K562 (cell line): Measurements from ENCODE around the gene NEU1. TPM values are rescaled to one million over a fixed set of nuclear protein-coding genes. Genes with fewer than 3 reads are reported as not detected.
A peak's percentile ranks its signal among the peaks of the same experiment; 100 is the strongest.

Experiments
- CHCHD3 ChIP-seq: fragments of 250-450 bp; sonication (Bioruptor Pico); IDR thresholded peaks from 2 replicates; pipeline ENCODE4 v2.1.2; 2022; ENCODE audit warnings: mild to moderate bottlenecking
- CHD4 ChIP-seq: fragments of 200-600 bp; sonication (generic); IDR thresholded peaks from 3 replicates; pipeline ENCODE4 v1.6.1; 2012; ENCODE audit warnings: low read depth, mild to moderate bottlenecking, mixed read lengths, low read length, inconsistent platforms; ENCODE audit not compliant: insufficient read depth, insufficient replicate concordance, poor library complexity, severe bottlenecking
- CTBP1 ChIP-seq: fragments of 450-650 bp; IDR thresholded peaks from 2 replicates; pipeline ENCODE4 v1.6.1; 2016; ENCODE audit warnings: borderline replicate concordance
- ETV5 ChIP-seq: sonication (generic); formaldehyde crosslinking; IDR thresholded peaks from 2 replicates; pipeline ENCODE4 v1.4.0; 2020; ENCODE audit warnings: low read depth, mild to moderate bottlenecking, missing genetic modification reagents
- MCM2 ChIP-seq: fragments of 450-650 bp; IDR thresholded peaks from 2 replicates; pipeline ENCODE4 v1.6.1; 2017; ENCODE audit warnings: low read depth, mild to moderate bottlenecking
- RBM22 ChIP-seq: fragments of 200-400 bp; formaldehyde crosslinking; IDR thresholded peaks from 2 replicates; pipeline ENCODE4 v1.6.1; 2018; ENCODE audit warnings: low read length, low read depth; ENCODE audit not compliant: poor library complexity, severe bottlenecking
- SMARCA4 ChIP-seq: fragments of 450-650 bp; IDR thresholded peaks from 2 replicates; pipeline ENCODE4 v1.6.1; 2016
- TCF7L2 ChIP-seq: fragments of 150-350 bp; IDR thresholded peaks from 2 replicates; pipeline ENCODE4 v1.6.1; 2016; ENCODE audit warnings: low read depth, mild to moderate bottlenecking, low read length, moderate library complexity
- VEZF1 ChIP-seq: fragments of 200-800 bp; sonication (Bioruptor generic); IDR thresholded peaks from 2 replicates; pipeline ENCODE4 v1.6.1; 2017; ENCODE audit warnings: missing genetic modification characterization, missing compliant biosample characterization
- ZBTB5 ChIP-seq: fragments of 450-650 bp; IDR thresholded peaks from 2 replicates; pipeline ENCODE4 v1.6.1; 2017; ENCODE audit warnings: antibody characterized with exemption
- ZFPM2 ChIP-seq: fragments of 250-450 bp; sonication (Bioruptor Pico); IDR thresholded peaks from 2 replicates; pipeline ENCODE4 v1.5.1; 2022; ENCODE audit warnings: mild to moderate bottlenecking
- ZNF551 ChIP-seq: fragments of 250-450 bp; sonication (Bioruptor Pico); IDR thresholded peaks from 2 replicates; pipeline ENCODE4 v1.5.0; 2021; ENCODE audit warnings: mild to moderate bottlenecking, moderate library complexity
- ZNF764 ChIP-seq: fragments of 250-450 bp; sonication (Bioruptor Pico); IDR thresholded peaks from 2 replicates; pipeline ENCODE4 v1.4.0; 2020; ENCODE audit warnings: low read depth, mild to moderate bottlenecking, moderate library complexity
- polyA plus RNA-seq, 8 experiments: library from polyadenylated mRNA; depleted of rRNA in 4 of 8; stranded (reverse) in 5 of 8; unstranded in 3 of 8; fragments of >200 nt; fragmentation: Nextera tagmentation in 2 of 8; fragmentation: Illumina TruSeq in 1 of 8; extraction: Ambion mirVana in 2 of 8; extraction: Trizol in 1 of 8; gene quantifications; 2 replicates each; pipeline versions ENCODE4 v1.2.1 to v1.2.3, GENCODE V29; 2011 to 2014; ENCODE audit warnings: inconsistent platforms in 1 of 8, missing spikeins in 1 of 8
- total RNA-seq, 7 experiments: library from RNA; depleted of rRNA in 6 of 7; stranded (reverse); fragments of >200 nt in 6 of 7; fragmentation: Illumina TruSeq in 2 of 7; extraction: Trizol in 2 of 7; gene quantifications; 2 replicates each; pipeline versions ENCODE4 v1.2.1 to v1.2.3, GENCODE V29; 2011 to 2021; ENCODE audit warnings: low replicate concordance in 1 of 7
- TF ChIP-seq, protein P1 (sequence below): fragments of 450-650 bp; IDR thresholded peaks from 2 replicates; pipeline ENCODE4 v1.6.1; 2018; ENCODE audit not compliant: partially characterized antibody
- TF ChIP-seq, protein P2 (sequence below): fragments of 250-450 bp; sonication (Bioruptor Pico); IDR thresholded peaks from 2 replicates; pipeline ENCODE4 v1.8.0; 2021; ENCODE audit warnings: borderline replicate concordance, mild to moderate bottlenecking, moderate library complexity; ENCODE audit not compliant: poor library complexity, severe bottlenecking
- TF ChIP-seq, protein P3 (sequence below): fragments of 450-650 bp; IDR thresholded peaks from 2 replicates; pipeline ENCODE4 v1.6.1; 2016; ENCODE audit warnings: missing biosample characterization, missing genetic modification characterization
- TF ChIP-seq, protein P4 (sequence below): IDR thresholded peaks from 2 replicates; pipeline ENCODE4 v1.6.1; 2014; ENCODE audit warnings: antibody characterized with exemption

The NEU1 gene
- total and polyA plus RNA-seq, 9 of the 15 experiments (the other 6 are each of a cell fraction or from before 2014, with no cell fraction given): 14.8 to 67.8 (median 51.0) TPM

DNA sequence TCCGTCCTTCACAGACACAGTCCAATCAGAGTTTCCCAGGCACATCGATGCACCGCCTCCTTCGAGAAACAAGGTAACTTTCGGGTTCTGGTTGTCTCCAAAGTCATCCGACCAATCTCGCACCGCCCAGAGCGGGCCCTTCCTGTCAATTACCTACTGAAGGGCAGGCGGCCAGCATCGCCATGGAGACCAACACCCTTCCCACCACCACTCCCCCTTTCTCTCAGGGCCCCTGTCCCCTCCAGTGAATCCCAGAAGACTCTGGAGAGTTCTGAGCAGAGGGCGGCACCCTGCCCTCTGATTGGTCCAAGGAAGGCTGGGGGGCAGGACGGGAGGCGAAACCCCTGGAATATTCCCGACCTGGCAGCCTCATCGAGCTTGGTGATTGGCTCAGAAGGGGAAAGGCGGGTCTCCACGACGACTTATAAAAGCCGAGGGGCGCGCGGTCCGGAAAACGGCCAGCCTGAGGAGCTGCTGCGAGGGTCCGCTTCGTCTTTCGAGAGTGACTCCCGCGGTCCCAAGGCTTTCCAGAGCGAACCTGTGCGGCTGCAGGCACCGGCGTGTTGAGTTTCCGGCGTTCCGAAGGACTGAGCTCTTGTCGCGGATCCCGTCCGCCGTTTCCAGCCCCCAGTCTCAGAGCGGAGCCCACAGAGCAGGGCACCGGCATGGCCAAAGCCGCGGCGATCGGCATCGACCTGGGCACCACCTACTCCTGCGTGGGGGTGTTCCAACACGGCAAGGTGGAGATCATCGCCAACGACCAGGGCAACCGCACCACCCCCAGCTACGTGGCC is 35.1 kb downstream of the NEU1 start, which contains the start of gene HSPA1B (continued):
- TF ChIP-seq, protein P1, sequence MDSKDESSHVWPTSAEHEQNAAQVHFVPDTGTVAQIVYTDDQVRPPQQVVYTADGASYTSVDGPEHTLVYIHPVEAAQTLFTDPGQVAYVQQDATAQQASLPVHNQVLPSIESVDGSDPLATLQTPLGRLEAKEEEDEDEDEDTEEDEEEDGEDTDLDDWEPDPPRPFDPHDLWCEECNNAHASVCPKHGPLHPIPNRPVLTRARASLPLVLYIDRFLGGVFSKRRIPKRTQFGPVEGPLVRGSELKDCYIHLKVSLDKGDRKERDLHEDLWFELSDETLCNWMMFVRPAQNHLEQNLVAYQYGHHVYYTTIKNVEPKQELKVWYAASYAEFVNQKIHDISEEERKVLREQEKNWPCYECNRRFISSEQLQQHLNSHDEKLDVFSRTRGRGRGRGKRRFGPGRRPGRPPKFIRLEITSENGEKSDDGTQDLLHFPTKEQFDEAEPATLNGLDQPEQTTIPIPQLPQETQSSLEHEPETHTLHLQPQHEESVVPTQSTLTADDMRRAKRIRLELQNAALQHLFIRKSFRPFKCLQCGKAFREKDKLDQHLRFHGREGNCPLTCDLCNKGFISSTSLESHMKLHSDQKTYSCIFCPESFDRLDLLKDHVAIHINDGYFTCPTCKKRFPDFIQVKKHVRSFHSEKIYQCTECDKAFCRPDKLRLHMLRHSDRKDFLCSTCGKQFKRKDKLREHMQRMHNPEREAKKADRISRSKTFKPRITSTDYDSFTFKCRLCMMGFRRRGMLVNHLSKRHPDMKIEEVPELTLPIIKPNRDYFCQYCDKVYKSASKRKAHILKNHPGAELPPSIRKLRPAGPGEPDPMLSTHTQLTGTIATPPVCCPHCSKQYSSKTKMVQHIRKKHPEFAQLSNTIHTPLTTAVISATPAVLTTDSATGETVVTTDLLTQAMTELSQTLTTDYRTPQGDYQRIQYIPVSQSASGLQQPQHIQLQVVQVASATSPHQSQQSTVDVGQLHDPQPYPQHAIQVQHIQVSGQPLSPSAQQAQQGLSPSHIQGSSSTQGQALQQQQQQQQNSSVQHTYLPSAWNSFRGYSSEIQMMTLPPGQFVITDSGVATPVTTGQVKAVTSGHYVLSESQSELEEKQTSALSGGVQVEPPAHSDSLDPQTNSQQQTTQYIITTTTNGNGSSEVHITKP: no peak
- no peak for TF ChIP-seq SMARCA4
- TF ChIP-seq RBM22: peak; percentile 96
- TF ChIP-seq, protein P2, sequence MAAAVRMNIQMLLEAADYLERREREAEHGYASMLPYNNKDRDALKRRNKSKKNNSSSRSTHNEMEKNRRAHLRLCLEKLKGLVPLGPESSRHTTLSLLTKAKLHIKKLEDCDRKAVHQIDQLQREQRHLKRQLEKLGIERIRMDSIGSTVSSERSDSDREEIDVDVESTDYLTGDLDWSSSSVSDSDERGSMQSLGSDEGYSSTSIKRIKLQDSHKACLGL (CRISPR knock-in tag): peak; percentile 17
- TF ChIP-seq, protein P3, sequence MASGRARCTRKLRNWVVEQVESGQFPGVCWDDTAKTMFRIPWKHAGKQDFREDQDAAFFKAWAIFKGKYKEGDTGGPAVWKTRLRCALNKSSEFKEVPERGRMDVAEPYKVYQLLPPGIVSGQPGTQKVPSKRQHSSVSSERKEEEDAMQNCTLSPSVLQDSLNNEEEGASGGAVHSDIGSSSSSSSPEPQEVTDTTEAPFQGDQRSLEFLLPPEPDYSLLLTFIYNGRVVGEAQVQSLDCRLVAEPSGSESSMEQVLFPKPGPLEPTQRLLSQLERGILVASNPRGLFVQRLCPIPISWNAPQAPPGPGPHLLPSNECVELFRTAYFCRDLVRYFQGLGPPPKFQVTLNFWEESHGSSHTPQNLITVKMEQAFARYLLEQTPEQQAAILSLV: no peak
- TF ChIP-seq ZNF764 (CRISPR knock-in tag): peak; percentile 78
- TF ChIP-seq ZFPM2: peak; percentile 95; the same call in 1 of the 2 replicates
- no peak for TF ChIP-seq CHD4
- TF ChIP-seq CTBP1: no peak
- no peak for TF ChIP-seq VEZF1 (CRISPR knock-in tag)
- TF ChIP-seq ZBTB5: no peak
- TF ChIP-seq TCF7L2: no peak
- TF ChIP-seq ETV5 (CRISPR knock-in tag): peak; percentile 85; the same call in 1 of the 2 replicates
- TF ChIP-seq, protein P4, sequence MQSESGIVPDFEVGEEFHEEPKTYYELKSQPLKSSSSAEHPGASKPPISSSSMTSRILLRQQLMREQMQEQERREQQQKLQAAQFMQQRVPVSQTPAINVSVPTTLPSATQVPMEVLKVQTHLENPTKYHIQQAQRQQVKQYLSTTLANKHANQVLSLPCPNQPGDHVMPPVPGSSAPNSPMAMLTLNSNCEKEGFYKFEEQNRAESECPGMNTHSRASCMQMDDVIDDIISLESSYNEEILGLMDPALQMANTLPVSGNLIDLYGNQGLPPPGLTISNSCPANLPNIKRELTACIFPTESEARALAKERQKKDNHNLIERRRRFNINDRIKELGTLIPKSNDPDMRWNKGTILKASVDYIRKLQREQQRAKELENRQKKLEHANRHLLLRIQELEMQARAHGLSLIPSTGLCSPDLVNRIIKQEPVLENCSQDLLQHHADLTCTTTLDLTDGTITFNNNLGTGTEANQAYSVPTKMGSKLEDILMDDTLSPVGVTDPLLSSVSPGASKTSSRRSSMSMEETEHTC: no peak
- no peak for TF ChIP-seq ZNF551 (CRISPR knock-in tag)
- peak; percentile 91 for TF ChIP-seq CHCHD3 (CRISPR knock-in tag)
- no peak for TF ChIP-seq MCM2
